Ishikawa (cell line): ENCODE results near the gene CD3G.

Experiments
- CEBPB ChIP-seq: IDR thresholded peaks from 2 replicates; pipeline ENCODE4 v1.6.1; 2012
- CREB1 ChIP-seq: IDR thresholded peaks from 2 replicates; pipeline ENCODE4 v1.6.1; 2012; ENCODE audit warnings: low read depth
- EGR1 ChIP-seq: IDR thresholded peaks from 2 replicates; pipeline ENCODE4 v1.6.1; 2012
- EP300 ChIP-seq: IDR thresholded peaks from 2 replicates; pipeline ENCODE4 v1.6.1; 2012; ENCODE audit warnings: borderline replicate concordance
- FOXM1 ChIP-seq: IDR thresholded peaks from 2 replicates; pipeline ENCODE4 v1.6.1; 2012; ENCODE audit warnings: low read depth, borderline replicate concordance
- NFIC ChIP-seq: IDR thresholded peaks from 2 replicates; pipeline ENCODE4 v1.6.1; 2012
- RAD21 ChIP-seq: IDR thresholded peaks from 2 replicates; pipeline ENCODE4 v1.6.1; 2012; ENCODE audit warnings: low read depth
- REST ChIP-seq: IDR thresholded peaks from 2 replicates; pipeline ENCODE4 v1.6.1; 2012; ENCODE audit warnings: low read depth, mild to moderate bottlenecking
- TAF1 ChIP-seq: IDR thresholded peaks from 2 replicates; pipeline ENCODE4 v1.6.1; 2012; ENCODE audit warnings: low read depth, mild to moderate bottlenecking
- TCF12 ChIP-seq: IDR thresholded peaks from 2 replicates; pipeline ENCODE4 v1.6.1; 2012; ENCODE audit warnings: low read depth
- TEAD4 ChIP-seq: IDR thresholded peaks from 2 replicates; pipeline ENCODE4 v1.6.1; 2012
- YY1 ChIP-seq: IDR thresholded peaks from 2 replicates; pipeline ENCODE4 v1.6.1; 2012; ENCODE audit warnings: low read depth
- TF ChIP-seq, protein P1 (sequence below): IDR thresholded peaks from 2 replicates; pipeline ENCODE4 v1.6.1; 2012
- TF ChIP-seq, protein P2 (sequence below): IDR thresholded peaks from 2 replicates; pipeline ENCODE4 v1.6.1; 2012

DNA sequence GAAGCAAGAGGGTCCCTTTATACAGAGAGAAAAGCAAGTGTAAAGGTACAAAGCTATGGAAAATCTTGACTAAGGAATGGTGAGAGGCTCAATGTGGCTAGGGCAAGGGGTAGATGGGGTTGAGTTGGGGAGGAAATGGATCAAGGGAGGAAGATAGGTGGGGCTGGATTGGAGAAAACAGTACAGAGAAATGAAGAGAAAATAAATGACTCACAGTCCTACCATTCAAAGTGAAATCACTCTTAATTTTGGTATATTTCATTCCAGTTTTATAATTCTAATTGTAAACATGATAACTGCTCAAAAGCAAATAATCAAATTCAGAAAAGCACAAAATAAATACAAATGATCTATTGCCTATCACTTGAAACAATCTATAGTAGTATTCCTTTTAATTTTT lies 31.8 kb downstream of the CD3G start:
- TF ChIP-seq TEAD4 (no peak), CEBPB (no peak), CREB1 (no peak), FOXM1 (no peak), EGR1 (no peak), EP300 (no peak), RAD21 (no peak), REST (no peak), TAF1 (no peak), TCF12 (no peak), YY1 (no peak), NFIC (no peak)
- TF ChIP-seq, protein P1, sequence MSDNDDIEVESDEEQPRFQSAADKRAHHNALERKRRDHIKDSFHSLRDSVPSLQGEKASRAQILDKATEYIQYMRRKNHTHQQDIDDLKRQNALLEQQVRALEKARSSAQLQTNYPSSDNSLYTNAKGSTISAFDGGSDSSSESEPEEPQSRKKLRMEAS, result no peak
- TF ChIP-seq, protein P2, sequence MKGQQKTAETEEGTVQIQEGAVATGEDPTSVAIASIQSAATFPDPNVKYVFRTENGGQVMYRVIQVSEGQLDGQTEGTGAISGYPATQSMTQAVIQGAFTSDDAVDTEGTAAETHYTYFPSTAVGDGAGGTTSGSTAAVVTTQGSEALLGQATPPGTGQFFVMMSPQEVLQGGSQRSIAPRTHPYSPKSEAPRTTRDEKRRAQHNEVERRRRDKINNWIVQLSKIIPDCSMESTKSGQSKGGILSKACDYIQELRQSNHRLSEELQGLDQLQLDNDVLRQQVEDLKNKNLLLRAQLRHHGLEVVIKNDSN, result no peak
